ENCODE measurements around the gene DDTL. TPM values are rescaled to one million over a fixed set of nuclear protein-coding genes. Genes with fewer than 3 reads are reported as not detected.

The DDTL gene
- total RNA-seq, 1 donor from 2014 or later, result not detected

- no peak overlapping the region for H3K4me3 ChIP-seq (ENCODE audit: low read depth, low read length)
- no peak for TF ChIP-seq CTCF (conservative IDR thresholded peaks at IDR 0.05; ENCODE audit: low read depth, low read length)
- DNase-seq (ENCODE audit: low read depth), result no peak
These were observed 39.7 kb downstream of the DDTL start for GRCh38 chr22:24006207-24006913.

GRCh38 chr22:24006914-24007214, 40.2 kb downstream of the DDTL start:
- no peak for DNase-seq (ENCODE audit: low read depth)
- no peak for TF ChIP-seq CTCF (conservative IDR thresholded peaks at IDR 0.05; ENCODE audit: low read depth, low read length)

GRCh38 chr22:24007253-24008021, 40.7 kb downstream of the DDTL start:
- no peak for TF ChIP-seq CTCF (conservative IDR thresholded peaks at IDR 0.05; ENCODE audit: low read depth, low read length)
- H3K4me3 ChIP-seq (ENCODE audit: low read depth, low read length), result no peak overlapping the region
- DNase-seq (ENCODE audit: low read depth), result no peak

More at GRCh38 chr22:24006914-24007214, 40.2 kb downstream of the DDTL start:
- no peak overlapping the region for H3K4me3 ChIP-seq (ENCODE audit: low read depth, low read length)

- DNase-seq (ENCODE audit: low read depth), result no peak
- no peak for TF ChIP-seq CTCF (conservative IDR thresholded peaks at IDR 0.05; ENCODE audit: low read depth, low read length)
- H3K4me3 ChIP-seq (ENCODE audit: low read depth, low read length), result no peak overlapping the region
These were observed 41.3 kb downstream of the DDTL start for GRCh38 chr22:24008022-24008283.

- no peak for DNase-seq (ENCODE audit: low read depth)
- TF ChIP-seq CTCF (conservative IDR thresholded peaks at IDR 0.05; ENCODE audit: low read depth, low read length), result no peak
- H3K4me3 ChIP-seq (ENCODE audit: low read depth, low read length), result no peak overlapping the region
These were observed 41.9 kb downstream of the DDTL start for GRCh38 chr22:24008381-24009226.

GRCh38 chr22:24009227-24010017, 42.7 kb downstream of the DDTL start:
- DNase-seq (ENCODE audit: low read depth), result no peak

More at GRCh38 chr22:24009227-24010017, 42.7 kb downstream of the DDTL start:
- TF ChIP-seq CTCF (conservative IDR thresholded peaks at IDR 0.05; ENCODE audit: low read depth, low read length), result no peak
- H3K4me3 ChIP-seq (ENCODE audit: low read depth, low read length), result no peak overlapping the region

Data from epithelial cell of proximal tubule (primary cell).